Skeletal muscle satellite cell (primary cell): Measurements from ENCODE around the gene HYAL2.
"Not testable (repeated sequence)": the region's sequence is repeated elsewhere in the genome, so short reads cannot be mapped to it uniquely, and the experiment has no call there.

Experiments
- H3K27me3 ChIP-seq: 2 replicates; pipeline ENCODE4 v1.7.0; 2013; ENCODE audit warnings: low read length; ENCODE audit not compliant: control insufficient read depth, insufficient read depth
- H3K36me3 ChIP-seq: 2 replicates; pipeline ENCODE4 v1.7.0; 2013; ENCODE audit warnings: mild to moderate bottlenecking, control low read depth, low read length; ENCODE audit not compliant: insufficient read depth
- H3K4me1 ChIP-seq: 2 replicates; pipeline ENCODE4 v1.7.0; 2013; ENCODE audit warnings: low read length; ENCODE audit not compliant: control insufficient read depth, insufficient read depth
- H3K4me2 ChIP-seq: 2 replicates; pipeline ENCODE4 v1.7.0; 2013; ENCODE audit warnings: mild to moderate bottlenecking, low read length
- H3K4me3 ChIP-seq: 2 replicates; pipeline ENCODE4 v1.7.0; 2013; ENCODE audit warnings: low read length
- H3K9ac ChIP-seq: 2 replicates; pipeline ENCODE4 v1.7.0; 2013; ENCODE audit warnings: mild to moderate bottlenecking, low read depth, low read length, moderate library complexity
- H3K9me3 ChIP-seq: replicated peaks from 2 replicates; pipeline ENCODE4 v1.7.0; 2013; ENCODE audit warnings: mild to moderate bottlenecking, control low read depth, low read length

The HYAL2 gene

DNA sequence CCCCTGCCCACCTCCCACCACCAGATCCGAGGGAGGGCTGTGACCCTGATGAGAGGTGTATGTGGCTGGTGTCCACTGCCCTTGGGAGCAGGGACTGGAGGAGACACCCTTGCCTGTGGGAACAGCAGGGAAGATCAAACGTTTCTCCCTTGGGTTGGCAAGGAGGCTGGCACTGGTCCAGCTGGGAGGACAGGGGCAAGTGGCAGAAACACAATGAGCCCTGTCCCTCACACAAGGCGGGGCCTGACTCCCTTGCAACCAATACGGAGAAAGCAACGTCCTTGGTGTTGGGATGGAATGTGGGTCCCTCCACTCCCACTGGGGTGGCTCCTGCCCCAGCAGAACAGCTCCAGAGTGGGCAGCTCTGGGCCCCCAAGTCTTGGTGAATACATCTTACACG is 5.2 kb downstream of the HYAL2 start:
- no peak overlapping the region for H3K4me3 ChIP-seq
- no peaks in the 10 kb centered on the region for H3K27me3 ChIP-seq
- H3K4me1 ChIP-seq: peaks cover 26% of the 10 kb centered on the region
- no peak overlapping the region for H3K4me2 ChIP-seq
- peaks cover 22% of the 10 kb centered on the region for H3K36me3 ChIP-seq
- H3K9ac ChIP-seq: no peak overlapping the region
- H3K9me3 ChIP-seq: no peaks in the 10 kb centered on the region

DNA sequence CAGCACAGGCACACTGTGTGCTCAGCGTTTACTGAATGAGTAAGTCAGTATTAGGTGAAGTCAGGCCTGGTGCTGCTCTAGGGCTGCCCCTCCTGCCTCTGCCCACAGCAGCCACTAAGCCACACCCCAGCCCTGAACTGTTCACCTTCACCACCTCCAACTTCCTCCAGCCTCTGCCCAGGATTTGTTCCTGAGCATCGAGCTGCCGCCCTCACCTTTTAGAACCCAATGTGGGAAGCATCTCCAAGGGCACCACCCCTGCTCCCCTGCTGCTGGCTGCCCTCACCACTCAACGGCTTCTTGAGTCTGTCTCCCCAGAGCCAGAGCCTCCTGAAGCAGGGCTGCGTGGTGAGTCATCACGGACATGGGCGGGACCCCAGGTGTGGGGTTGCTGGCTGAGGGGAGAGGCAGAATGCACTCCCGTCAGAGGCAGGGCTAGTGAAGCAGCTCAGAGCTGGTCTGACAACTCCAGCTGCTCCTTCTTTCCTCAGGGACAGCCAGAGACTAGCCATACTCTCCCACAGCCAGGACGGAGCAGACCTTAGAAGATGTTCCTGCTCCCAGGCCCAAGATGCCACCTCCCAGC is 5.8 kb downstream of the HYAL2 start:
- Histone ChIP-seq H3K36me3 (peaks cover 22% of the 10 kb centered on the region), H3K4me1 (peaks cover 21% of the 10 kb centered on the region), H3K9me3 (no peaks in the 10 kb centered on the region), H3K9ac (no peak overlapping the region), H3K4me2 (no peak overlapping the region), H3K4me3 (no peak overlapping the region), H3K27me3 (no peaks in the 10 kb centered on the region)

DNA sequence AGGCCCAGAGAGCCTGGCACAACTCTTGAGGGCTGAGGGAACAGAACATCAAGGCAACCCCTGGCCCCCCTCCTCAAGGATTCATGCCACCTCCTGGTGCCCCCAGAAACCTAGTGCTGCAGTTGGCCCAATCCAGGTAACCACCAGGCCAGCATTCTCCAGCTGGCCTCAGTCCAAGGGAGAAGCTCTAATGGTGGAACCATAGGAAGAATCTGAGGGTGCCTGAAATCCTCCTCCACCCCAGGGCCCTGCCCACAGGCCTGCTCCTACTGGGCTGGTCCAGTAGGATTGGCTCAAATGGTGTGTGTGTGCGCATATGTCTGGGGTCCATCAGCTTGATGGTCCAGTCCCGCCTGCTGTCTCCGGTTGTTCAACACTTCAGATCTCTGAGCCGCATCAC is 7.7 kb downstream of the HYAL2 start:
- H3K4me1 ChIP-seq: peaks cover 13% of the 10 kb centered on the region
- H3K4me2 ChIP-seq: no peak overlapping the region
- no peak overlapping the region for H3K4me3 ChIP-seq
- H3K27me3 ChIP-seq: no peaks in the 10 kb centered on the region
- no peak overlapping the region for H3K9ac ChIP-seq
- no peaks in the 10 kb centered on the region for H3K9me3 ChIP-seq
- H3K36me3 ChIP-seq: peaks cover 21% of the 10 kb centered on the region

DNA sequence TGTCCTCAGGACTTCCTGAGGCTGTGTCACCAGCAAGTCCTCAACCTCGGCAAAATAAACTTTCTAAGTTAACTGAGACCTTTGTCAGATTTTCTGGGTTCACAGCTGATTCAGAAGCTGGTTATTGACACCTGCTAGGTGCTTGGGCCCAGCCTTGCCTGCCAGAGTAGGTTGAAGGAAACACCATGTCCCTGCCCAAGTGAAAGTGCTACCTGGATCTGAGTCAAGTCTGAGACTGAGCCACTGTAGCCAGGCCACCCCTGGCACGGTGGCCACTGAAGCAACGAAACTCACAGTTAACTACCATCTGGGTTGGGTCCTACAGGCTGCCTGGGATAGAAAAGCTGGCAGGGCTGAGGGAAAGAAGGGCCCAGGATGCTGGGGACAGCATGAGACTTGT is 8.2 kb downstream of the HYAL2 start:
- Histone ChIP-seq H3K4me3 (no peak overlapping the region), H3K36me3 (peaks cover 17% of the 10 kb centered on the region), H3K9ac (no peak overlapping the region), H3K27me3 (no peaks in the 10 kb centered on the region), H3K4me2 (no peak overlapping the region), H3K9me3 (no peaks in the 10 kb centered on the region), H3K4me1 (peaks cover 10% of the 10 kb centered on the region)

DNA sequence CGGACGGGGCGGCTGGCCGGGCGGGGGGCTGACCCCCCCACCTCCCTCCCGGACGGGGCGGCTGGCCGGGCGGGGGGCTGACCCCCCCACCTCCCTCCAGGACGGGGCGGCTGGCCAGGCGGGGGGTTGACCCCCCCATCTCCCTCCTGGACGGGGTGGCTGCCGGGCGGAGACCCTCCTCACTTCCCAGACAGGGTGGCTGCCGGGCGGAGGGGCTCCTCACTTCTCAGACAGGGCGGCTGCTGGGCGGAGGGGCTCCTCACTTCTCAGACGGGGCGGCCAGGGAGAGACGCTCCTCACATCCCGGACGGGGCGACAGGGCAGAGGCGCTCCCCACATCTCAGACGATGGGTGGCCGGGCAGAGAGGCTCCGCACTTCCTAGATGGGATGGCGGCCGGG is 10.5 kb downstream of the HYAL2 start:
- H3K9me3 ChIP-seq, H3K4me2 ChIP-seq, H3K27me3 ChIP-seq, H3K9ac ChIP-seq, H3K4me3 ChIP-seq, H3K4me1 ChIP-seq, H3K36me3 ChIP-seq: not testable (repeated sequence)

- H3K4me3 ChIP-seq: no peak overlapping the region
- H3K36me3 ChIP-seq: no peaks in the 10 kb centered on the region
- no peak overlapping the region for H3K9ac ChIP-seq
- H3K9me3 ChIP-seq: no peaks in the 10 kb centered on the region
- no peaks in the 10 kb centered on the region for H3K27me3 ChIP-seq
- no peak overlapping the region for H3K4me2 ChIP-seq
- H3K4me1 ChIP-seq: peaks cover 11% of the 10 kb centered on the region
Observed at GRCh38 chr3:50304601-50305000, 17.9 kb downstream of the HYAL2 start.

GRCh38 chr3:50303013-50303815 is 19.3 kb downstream of the HYAL2 start, which contains the start of gene HYAL1:
HYAL1 (minus strand) TSS chr3:50303574; CDS start chr3:50302956, 618 bp downstream.
- no peaks in the 10 kb centered on the region for H3K36me3 ChIP-seq
- no peak within 1 kb of the TSS for H3K4me2 ChIP-seq
- H3K9ac ChIP-seq: no peak within 1 kb of the TSS
- H3K9me3 ChIP-seq: no peaks in the 10 kb centered on the region
- no peaks in the 10 kb centered on the region for H3K27me3 ChIP-seq
- H3K4me1 ChIP-seq: peaks cover 19% of the 10 kb centered on the region
- no peak within 1 kb of the TSS for H3K4me3 ChIP-seq

- Histone ChIP-seq H3K4me3 (no peak overlapping the region), H3K9me3 (no peaks in the 10 kb centered on the region), H3K4me2 (no peak overlapping the region), H3K4me1 (peaks cover 22% of the 10 kb centered on the region), H3K9ac (no peak overlapping the region), H3K36me3 (no peaks in the 10 kb centered on the region), H3K27me3 (no peaks in the 10 kb centered on the region)
Observed at GRCh38 chr3:50302095-50303012, 20.2 kb downstream of the HYAL2 start.

DNA sequence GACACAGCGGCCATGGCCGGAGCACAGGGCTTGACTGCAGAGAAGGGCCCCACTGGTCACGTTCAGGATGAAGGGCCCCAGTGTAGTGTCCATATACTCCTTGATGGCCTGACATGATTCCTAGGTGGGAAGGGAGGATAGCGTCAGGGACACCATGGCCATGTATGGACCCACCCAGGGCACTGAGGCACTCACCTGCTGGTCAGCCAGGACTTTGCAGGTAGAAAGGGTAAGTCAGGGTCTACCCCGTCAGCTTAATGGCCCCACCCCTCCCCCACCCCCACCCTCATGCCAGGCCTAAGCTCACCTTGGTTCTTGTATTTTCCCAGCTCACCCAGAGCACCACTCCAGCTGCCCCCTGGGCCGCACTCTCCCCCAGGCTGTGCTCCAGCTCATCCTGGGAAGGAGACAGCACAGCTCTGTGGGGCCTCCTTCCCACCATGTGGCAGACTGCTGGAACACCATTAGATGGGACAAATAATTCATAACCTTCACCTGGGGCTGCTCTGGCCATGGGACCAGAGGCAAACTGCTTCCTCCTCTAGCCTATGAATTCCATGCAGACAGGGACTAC is 21.8 kb downstream of the HYAL2 start:
- Histone ChIP-seq H3K27me3 (no peaks in the 10 kb centered on the region), H3K36me3 (no peaks in the 10 kb centered on the region), H3K9me3 (no peaks in the 10 kb centered on the region), H3K9ac (peak overlapping the region; percentile 76), H3K4me1 (peaks cover 22% of the 10 kb centered on the region), H3K4me2 (peak overlapping the region; percentile 87), H3K4me3 (peak overlapping the region; percentile 68)

GRCh38 chr3:50299929-50300680 is 22.4 kb downstream of the HYAL2 start:
- Histone ChIP-seq H3K9ac (peak overlapping the region; percentile 76), H3K9me3 (no peaks in the 10 kb centered on the region), H3K36me3 (no peaks in the 10 kb centered on the region), H3K4me1 (peaks cover 22% of the 10 kb centered on the region), H3K4me2 (peak overlapping the region; percentile 87), H3K27me3 (no peaks in the 10 kb centered on the region), H3K4me3 (peak overlapping the region; percentile 68)

DNA sequence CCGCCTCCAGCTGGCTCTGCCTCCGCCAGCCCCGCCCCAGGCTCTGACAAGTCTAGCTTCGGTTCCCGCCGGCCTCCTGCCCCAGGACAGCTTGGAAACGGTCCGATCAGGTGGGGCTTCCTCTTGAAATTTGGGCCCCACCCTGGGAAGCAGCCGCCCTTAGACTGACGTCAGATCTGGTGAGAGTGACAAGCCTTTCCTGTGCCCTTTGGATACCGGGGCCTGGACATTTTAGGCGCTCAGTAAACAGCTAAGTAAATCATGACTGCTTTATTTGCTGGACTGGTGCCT is 23.0 kb downstream of the HYAL2 start:
- no peaks in the 10 kb centered on the region for H3K27me3 ChIP-seq
- H3K4me2 ChIP-seq: peak overlapping the region; percentile 87
- H3K4me3 ChIP-seq: peak overlapping the region; percentile 68
- peak overlapping the region; percentile 76 for H3K9ac ChIP-seq
- peaks cover 22% of the 10 kb centered on the region for H3K4me1 ChIP-seq
- H3K9me3 ChIP-seq: no peaks in the 10 kb centered on the region
- no peaks in the 10 kb centered on the region for H3K36me3 ChIP-seq
